Hematopoietic multipotent progenitor cell treated with erythropoietin and hydrocortisone succinate and interleukin-3 and kit ligand, for 15 days (in vitro differentiated cells): ENCODE measurements around the gene SLC12A7.

ENCODE experiments used
- DNase-seq: peaks from one replicate; pipeline ENCODE4 v3.0.0-alpha.2; 2015; ENCODE audit warnings: low spot score

SLC12A7 gene

DNA sequence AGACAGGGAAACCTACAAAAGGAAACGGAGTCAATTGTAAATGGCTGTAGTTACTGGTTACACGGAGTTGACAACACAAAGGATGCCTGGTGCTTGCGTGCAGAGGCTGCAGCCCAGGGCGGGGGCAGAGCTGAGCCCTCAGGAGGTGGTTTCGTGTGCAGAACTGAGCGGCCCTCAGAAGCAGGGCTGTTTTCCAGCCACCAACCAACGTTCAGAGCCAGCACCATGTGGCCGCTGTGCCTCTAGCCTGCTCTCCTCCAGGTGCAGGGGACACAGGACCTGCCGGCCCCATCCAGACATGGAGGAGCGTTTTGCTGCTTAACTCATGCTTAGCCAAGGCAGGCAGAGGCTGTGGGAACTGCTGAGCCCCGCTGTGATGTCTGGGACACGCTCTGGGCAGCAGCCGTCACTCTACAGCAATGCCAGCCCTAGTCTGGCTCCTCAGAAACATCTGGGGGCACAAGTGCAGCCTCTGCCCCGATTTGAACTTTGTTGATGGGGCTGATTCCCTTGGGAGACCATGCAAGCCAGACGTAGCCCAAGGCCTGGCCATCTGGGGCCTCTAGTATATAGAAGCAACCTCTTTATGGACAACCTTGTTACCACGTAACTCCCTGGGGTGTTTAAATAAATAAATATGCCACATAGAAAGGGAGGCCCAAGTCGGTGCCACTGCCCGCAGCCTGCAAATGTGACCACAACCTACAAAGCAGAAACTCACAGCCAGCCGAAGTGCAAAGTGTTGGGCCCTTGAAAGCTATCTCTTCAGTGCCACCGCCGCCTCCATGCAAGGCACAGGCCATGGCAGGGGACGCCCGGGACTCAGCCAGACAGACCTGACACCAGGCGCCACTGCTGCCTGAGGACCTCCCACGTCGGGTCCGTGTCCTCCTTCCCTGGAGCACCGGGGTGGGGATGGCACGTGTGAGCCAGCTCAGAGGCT, 61.2 kb downstream of the SLC12A7 start:
- no peak for DNase-seq

- no peak for DNase-seq
These were observed 62.7 kb downstream of the SLC12A7 start for GRCh38 chr5:1048861-1049838.

- DNase-seq = no peak
These were observed 63.6 kb downstream of the SLC12A7 start for GRCh38 chr5:1048162-1048721.

GRCh38 chr5:1047332-1047965, 64.4 kb downstream of the SLC12A7 start:
- no peak for DNase-seq

DNA sequence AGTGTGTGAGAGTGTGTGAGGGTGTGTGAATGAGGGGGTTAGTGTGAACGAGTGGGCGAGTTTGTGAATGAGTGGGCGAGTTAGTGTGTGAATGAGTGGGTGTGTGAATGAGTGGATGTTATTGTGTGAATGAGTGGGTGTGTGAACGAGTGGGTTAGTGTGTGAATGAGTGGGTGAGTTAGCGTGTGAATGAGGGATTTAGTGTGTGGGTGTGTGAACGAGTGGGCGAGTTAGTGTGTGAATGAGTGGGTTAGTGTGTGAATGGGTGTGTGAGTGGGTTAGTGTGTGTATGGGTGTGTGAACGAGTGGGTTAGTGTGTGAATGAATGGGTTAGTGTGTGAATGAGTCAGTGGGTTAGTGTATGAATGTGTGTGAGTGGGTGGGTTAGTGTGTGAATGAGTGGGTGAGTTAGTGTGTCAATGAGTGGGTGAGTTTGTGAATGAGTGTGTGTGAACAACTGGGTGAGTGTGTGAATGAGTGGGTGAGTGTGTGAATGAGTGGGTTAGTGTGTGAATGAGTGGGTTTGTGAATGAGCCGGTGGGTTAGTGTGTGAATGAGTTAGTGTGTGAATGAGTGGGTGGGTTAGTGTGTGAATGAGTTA, 65.8 kb downstream of the SLC12A7 start:
- no peak for DNase-seq

- no peak for DNase-seq
These were observed 67.7 kb downstream of the SLC12A7 start for GRCh38 chr5:1044117-1044516.

DNA sequence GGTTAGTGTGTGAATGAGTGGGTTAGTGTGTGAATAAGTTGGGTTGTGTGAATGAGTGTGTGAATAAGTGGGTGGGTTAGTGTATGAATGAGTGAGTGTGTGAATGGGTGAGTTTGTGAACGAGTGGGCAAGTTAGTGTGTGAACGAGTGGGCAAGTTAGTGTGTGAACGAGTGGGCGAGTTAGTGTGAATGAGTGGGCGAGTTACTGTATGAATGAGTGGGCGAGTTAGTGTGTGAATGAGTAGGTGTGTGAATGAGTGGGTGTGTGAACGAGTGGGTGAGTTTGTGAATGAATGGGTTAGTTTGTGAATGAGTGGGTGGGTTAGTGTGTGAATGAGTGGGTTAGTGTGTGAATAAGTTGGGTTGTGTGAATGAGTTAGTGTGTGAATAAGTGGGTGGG, 68.5 kb downstream of the SLC12A7 start:
- no peak for DNase-seq

DNA sequence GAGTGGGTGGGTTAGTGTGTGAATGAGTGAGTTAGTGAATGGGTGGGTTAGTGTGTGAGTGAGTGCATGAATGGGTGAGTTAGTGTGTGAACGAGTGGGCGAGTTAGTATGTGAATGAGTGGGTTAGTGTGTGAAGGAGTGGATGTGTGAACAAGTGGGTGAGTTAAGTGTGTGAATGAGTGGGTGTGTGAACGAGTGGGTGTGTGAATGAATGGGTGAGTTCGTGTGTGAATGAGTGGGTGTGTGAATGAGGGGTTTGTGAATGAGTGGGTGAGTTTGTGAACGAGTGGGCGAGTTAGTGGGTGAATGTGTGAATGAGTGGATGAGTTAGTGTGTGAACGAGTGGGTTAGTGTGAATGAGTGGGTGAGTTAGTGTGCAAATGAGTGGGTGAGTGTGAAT, 69.2 kb downstream of the SLC12A7 start:
- DNase-seq = no peak

GRCh38 chr5:1041225-1042143, 70.4 kb downstream of the SLC12A7 start:
- DNase-seq = no peak

GRCh38 chr5:1040571-1040970, 71.3 kb downstream of the SLC12A7 start:
- DNase-seq = no peak

DNA sequence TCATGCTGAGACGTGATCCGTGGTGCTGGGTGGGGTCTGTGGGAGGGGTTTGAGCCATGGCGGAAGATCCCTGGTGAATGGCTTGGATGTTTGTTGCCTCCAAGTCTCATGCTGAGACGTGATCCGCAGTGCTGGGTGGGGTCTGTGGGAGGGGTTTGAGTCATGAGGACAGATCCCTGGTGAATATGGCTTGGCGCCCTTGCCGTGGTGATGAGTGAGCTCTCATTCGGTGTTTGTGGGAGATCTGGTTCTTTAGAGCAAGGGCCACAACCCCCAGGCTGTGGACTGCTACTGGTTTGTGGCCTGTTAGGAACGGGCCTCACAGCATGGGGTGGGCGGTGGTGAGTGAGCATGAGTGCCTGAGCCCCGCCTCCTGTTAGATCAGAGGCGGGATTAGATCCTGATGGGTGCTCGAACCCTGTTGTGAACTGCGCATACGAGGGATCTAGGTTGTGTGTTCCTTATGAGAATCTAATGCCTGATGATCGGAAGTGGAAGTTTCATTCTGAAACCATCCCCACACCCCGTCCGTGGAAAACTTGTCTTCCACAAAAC, 72.1 kb downstream of the SLC12A7 start:
- no peak for DNase-seq

DNA sequence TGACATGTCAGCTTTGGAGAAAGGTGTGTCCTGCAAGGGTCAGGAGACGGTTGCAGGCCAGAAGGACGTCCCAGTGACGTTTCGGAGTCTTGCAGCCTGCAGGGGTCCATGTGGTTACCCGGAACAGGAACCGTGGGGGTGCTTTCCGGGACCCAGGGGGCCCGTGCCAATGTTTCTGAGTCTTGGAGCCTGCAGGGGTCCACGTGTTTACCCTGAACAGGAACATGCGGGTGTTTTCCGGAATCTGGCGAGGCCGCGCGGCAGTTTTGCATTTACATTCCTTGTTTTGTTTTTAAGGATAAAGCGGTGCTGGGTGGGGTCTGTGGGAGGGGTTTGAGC, 72.7 kb downstream of the SLC12A7 start:
- DNase-seq = no peak

DNA sequence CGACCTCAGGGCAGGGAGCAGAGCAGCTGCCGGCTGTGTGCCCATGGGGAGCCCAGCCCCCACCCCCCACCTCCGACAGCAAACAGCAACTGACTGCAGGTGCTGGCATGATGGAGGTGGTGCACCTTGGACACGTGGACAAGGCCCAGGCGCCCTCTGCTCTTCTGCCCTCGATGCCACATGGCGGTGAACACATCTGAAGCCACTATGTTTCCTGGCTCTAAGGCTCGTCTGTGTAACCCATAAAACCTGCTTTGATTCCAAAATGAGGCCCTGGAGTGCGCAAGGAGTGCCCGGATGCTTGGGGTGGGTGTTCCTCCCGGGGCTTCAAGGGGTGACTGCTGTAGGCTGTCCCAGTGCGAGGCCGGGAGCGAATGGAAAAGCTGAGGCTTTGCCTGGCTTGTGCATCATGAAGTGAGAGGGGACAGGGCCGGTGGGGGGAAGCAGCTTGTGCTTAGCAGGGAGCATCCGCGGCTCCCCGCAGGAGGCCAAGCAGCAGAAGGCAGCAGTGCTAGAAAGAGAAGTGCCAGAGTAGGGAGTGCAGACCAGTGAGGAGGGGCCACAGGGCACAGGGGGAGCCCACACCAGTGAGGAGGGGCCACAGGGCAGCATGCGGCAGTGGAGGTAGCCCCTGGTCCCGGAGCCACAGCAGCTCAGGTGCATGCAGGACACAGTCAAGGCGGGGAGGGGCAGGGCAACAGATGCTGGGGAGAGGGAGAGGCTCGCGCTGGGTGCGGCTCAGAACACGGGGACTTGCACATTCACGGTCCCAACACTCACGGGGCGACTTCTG, 73.2 kb downstream of the SLC12A7 start:
- no peak for DNase-seq

- DNase-seq = no peak
These were observed 74.0 kb downstream of the SLC12A7 start for GRCh38 chr5:1037671-1038416.

DNA sequence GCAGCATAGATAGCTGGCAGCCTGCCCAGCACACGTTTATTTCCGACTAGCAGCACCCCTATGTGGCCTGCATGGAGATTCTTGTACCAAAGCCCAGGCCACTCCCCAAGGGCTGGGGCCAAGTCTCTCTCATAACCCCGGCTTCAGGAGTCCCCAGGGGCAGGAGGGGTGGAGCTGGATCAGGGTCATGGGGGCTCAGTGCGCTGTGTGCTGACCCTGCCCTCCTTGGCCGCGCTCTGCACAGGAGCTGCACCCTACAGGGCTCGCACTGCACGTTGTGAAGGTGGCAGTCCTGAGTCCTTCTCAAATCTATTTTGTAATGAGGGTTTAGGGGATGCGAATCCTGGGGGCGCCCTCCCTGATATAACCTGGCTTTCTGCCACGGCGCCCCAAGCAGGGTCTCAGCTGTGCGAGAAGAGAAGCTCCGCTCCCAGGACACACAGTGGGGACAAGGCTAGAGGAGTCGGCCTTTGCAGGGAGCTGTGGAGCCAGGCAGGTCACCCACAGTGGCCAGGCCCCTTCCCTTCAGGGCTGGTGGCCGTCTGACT, 74.7 kb downstream of the SLC12A7 start:
- no peak for DNase-seq

- DNase-seq = no peak
These were observed 75.2 kb downstream of the SLC12A7 start for GRCh38 chr5:1036504-1037122.

DNA sequence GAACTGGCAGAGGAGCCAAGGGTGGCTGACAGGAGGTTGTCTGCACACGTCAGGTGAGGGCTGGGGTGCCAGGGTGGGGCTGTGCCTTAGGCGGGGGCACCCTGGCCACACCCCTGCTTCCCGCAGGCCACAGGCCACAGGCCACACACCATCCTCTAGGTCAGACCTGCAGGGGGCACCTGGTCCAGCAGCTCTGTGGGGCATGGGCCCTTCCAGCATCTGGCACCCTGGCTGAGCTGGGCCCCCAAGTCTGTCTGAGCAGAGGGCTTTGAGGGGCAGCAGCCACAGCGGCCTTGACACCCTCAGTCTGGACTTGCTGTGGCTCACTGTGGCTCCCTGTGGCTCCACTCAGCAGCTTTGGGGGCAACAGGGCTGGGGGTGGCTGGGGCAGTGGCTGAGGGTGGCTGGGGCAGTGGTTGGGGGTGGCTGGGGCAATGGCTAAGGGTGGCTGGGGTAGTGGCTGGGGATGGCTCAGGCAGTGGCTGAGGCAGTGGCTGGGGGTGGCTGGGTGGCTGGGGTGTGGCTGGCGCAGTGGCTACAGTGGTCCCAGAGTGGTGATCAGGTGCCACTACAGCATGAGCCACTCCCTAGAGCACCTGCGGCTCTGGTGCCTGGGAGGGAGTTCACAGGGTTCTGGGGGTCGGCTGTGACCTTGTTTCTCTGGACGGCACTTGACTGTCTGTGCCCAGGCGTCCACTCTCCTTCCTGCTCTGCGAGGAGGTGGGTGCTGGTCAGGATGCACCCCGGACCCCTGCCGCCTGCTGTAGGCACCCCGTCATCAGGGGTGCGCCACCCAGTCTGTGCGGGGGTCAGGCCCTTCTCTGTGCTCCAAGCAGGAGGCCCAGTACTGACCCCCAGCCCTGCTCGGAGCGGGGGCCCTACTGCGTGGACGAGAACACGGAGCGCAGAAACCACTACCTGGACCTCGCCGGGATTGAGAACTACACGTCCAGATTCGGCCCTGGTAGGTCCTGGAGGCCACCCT, 76.2 kb downstream of the SLC12A7 start:
- DNase-seq = no peak
